K562 (cell line): ENCODE measurements around the gene EGR2. TPM values are rescaled to one million over a fixed set of nuclear protein-coding genes. Genes with fewer than 3 reads are reported as not detected.

Experiments
- CBFA2T2 ChIP-seq: fragments of 450-650 bp; conservative IDR thresholded peaks from 2 replicates; pipeline ENCODE4 v1.6.1; 2017; ENCODE audit warnings: mild to moderate bottlenecking
- CCNT2 ChIP-seq: IDR thresholded peaks from 2 replicates; pipeline ENCODE4 v1.6.1; 2011; ENCODE audit warnings: borderline replicate concordance, low read depth, mild to moderate bottlenecking, moderate library complexity, mixed read lengths, low read length; ENCODE audit not compliant: insufficient read length; ENCODE audit errors: extremely low read depth
- DEAF1 ChIP-seq: fragments of 450-650 bp; formaldehyde crosslinking; IDR thresholded peaks from 2 replicates; pipeline ENCODE4 v1.4.0; 2020; ENCODE audit warnings: mild to moderate bottlenecking, moderate library complexity
- EP300 ChIP-seq: IDR thresholded peaks from 2 replicates; pipeline ENCODE4 v1.6.1; 2012; ENCODE audit warnings: low read length, improper control_type of control experiment
- GTF2E2 ChIP-seq: fragments of 200-800 bp; sonication (Bioruptor generic); IDR thresholded peaks from 2 replicates; pipeline ENCODE4 v1.6.1; 2016; ENCODE audit warnings: missing genetic modification characterization, missing compliant biosample characterization
- HDAC3 ChIP-seq: fragments of 450-650 bp; IDR thresholded peaks from 2 replicates; pipeline ENCODE4 v1.6.1; 2018; ENCODE audit warnings: borderline replicate concordance, mild to moderate bottlenecking, moderate library complexity; ENCODE audit not compliant: partially characterized antibody
- HMBOX1 ChIP-seq: sonication (generic); IDR thresholded peaks from 2 replicates; pipeline ENCODE4 v1.6.1; 2016
- HNRNPUL1 ChIP-seq: fragments of 200-400 bp; formaldehyde crosslinking; IDR thresholded peaks from 2 replicates; pipeline ENCODE4 v1.6.1; 2017; ENCODE audit warnings: low read length
- JUN ChIP-seq, 2 experiments: sonication (generic) in 1 of 2; formaldehyde crosslinking in 1 of 2; IDR thresholded peaks; 2 replicates each; pipeline versions ENCODE4 v1.6.1 to v1.8.0; 2012 to 2022; ENCODE audit warnings: borderline replicate concordance in 2 of 2, mild to moderate bottlenecking in 2 of 2, improper control_type of control experiment in 1 of 2, low read depth in 1 of 2, low read length in 1 of 2, missing genetic modification reagents in 1 of 2
- MAX ChIP-seq: sonication (generic); formaldehyde crosslinking; IDR thresholded peaks from 2 replicates; pipeline ENCODE4 v1.9.0; 2022; ENCODE audit warnings: mild to moderate bottlenecking, missing genetic modification reagents
- NFE2L1 ChIP-seq: fragments of 450-650 bp; IDR thresholded peaks from 2 replicates; pipeline ENCODE4 v1.6.1; 2016; ENCODE audit warnings: missing genetic modification characterization, low read depth, mild to moderate bottlenecking, missing compliant biosample characterization, moderate library complexity, borderline replicate concordance
- PYGO2 ChIP-seq: fragments of 450-650 bp; IDR thresholded peaks from 2 replicates; pipeline ENCODE4 v1.6.1; 2016; ENCODE audit warnings: mild to moderate bottlenecking, missing genetic modification characterization, moderate library complexity, missing compliant biosample characterization
- STAT6 ChIP-seq: sonication (generic); formaldehyde crosslinking; IDR thresholded peaks from 2 replicates; pipeline ENCODE4 v1.8.1; 2023; ENCODE audit warnings: mild to moderate bottlenecking, missing genetic modification reagents
- ZBTB8A ChIP-seq: fragments of 450-650 bp; IDR thresholded peaks from 2 replicates; pipeline ENCODE4 v1.6.1; 2018; ENCODE audit warnings: mild to moderate bottlenecking, moderate library complexity; ENCODE audit not compliant: partially characterized antibody
- ZNF124 ChIP-seq: sonication (generic); formaldehyde crosslinking; IDR thresholded peaks from 2 replicates; pipeline ENCODE4 v1.8.1; 2022; ENCODE audit warnings: missing genetic modification reagents
- ZNF280A ChIP-seq: fragments of 450-650 bp; IDR thresholded peaks from 2 replicates; pipeline ENCODE4 v1.6.1; 2018; ENCODE audit warnings: mild to moderate bottlenecking, low read depth; ENCODE audit not compliant: partially characterized antibody
- ZNF740 ChIP-seq, 3 experiments: fragments of 200-800 bp in 1 of 3; sonication (Bioruptor generic) in 1 of 3; sonication (generic) in 1 of 3; formaldehyde crosslinking in 1 of 3; IDR thresholded peaks; 2 replicates each; pipeline versions ENCODE4 v1.6.1 to v1.8.0; 2016 to 2022; ENCODE audit warnings: mild to moderate bottlenecking in 2 of 3, missing compliant biosample characterization in 2 of 3, missing genetic modification characterization in 2 of 3, missing genetic modification reagents in 1 of 3
- polyA plus RNA-seq, 8 experiments: library from polyadenylated mRNA; depleted of rRNA in 4 of 8; stranded (reverse) in 5 of 8; unstranded in 3 of 8; fragments of >200 nt; fragmentation: Nextera tagmentation in 2 of 8; fragmentation: Illumina TruSeq in 1 of 8; extraction: Ambion mirVana in 2 of 8; extraction: Trizol in 1 of 8; gene quantifications; 2 replicates each; pipeline versions ENCODE4 v1.2.1 to v1.2.3, GENCODE V29; 2011 to 2014; ENCODE audit warnings: inconsistent platforms in 1 of 8, missing spikeins in 1 of 8
- total RNA-seq, 7 experiments: library from RNA; depleted of rRNA in 6 of 7; stranded (reverse); fragments of >200 nt in 6 of 7; fragmentation: Illumina TruSeq in 2 of 7; extraction: Trizol in 2 of 7; gene quantifications; 2 replicates each; pipeline versions ENCODE4 v1.2.1 to v1.2.3, GENCODE V29; 2011 to 2021; ENCODE audit warnings: low replicate concordance in 1 of 7

Gene EGR2
- total and polyA plus RNA-seq, 9 of the 15 experiments (the other 6 are each of a cell fraction or from before 2014, with no cell fraction given) = 0.08 to 0.18 (median 0.12) TPM; not detected in 4

- TF ChIP-seq ZNF280A (no peak), HDAC3 (no peak), JUN (IDR thresholded peaks at IDR 0.05; ENCODE audit: borderline replicate concordance, low read depth, low read length) (no peak), JUN (CRISPR knock-in tag; IDR thresholded peaks at IDR 0.05; ENCODE audit: borderline replicate concordance) (no peak), PYGO2 (tag) (no peak), ZBTB8A (no peak), HNRNPUL1 (no peak), MAX (CRISPR knock-in tag) (no peak), NFE2L1 (tag) (no peak), EP300 (no peak), CCNT2 (peak; percentile 57), DEAF1 (CRISPR knock-in tag) (peak; percentile 96), ZNF740 (CRISPR knock-in tag; IDR thresholded peaks at IDR 0.05) (no peak), ZNF740 (tag; IDR thresholded peaks at IDR 0.05) (no peak), GTF2E2 (no peak), STAT6 (CRISPR knock-in tag) (no peak), ZNF124 (CRISPR knock-in tag) (no peak), HMBOX1 (no peak), CBFA2T2 (no peak)
Observed at GRCh38 chr10:62816331-62817120, at the start of gene EGR2 (continued).
